MM.1S (cell line): ENCODE measurements around the gene CILP.

Source experiments
- DNase-seq: peaks from one replicate; pipeline ENCODE4 v3.0.0-alpha.2; 2015
- H2AFZ ChIP-seq: fragments of 300-600 bp; sonication (generic); 2 replicates; pipeline ENCODE4 v1.6.0; 2016; ENCODE audit warnings: antibody characterized with exemption, low read length
- H3F3A ChIP-seq: fragments of 300-600 bp; sonication (generic); 2 replicates; pipeline ENCODE4 v1.6.1; 2016; ENCODE audit warnings: mild to moderate bottlenecking, antibody characterized with exemption, low read length, moderate library complexity, mixed read lengths; ENCODE audit not compliant: insufficient read depth
- H3K27ac ChIP-seq: fragments of 300-600 bp; sonication (generic); 2 replicates; pipeline ENCODE4 v1.5.1; 2016; ENCODE audit warnings: mild to moderate bottlenecking, low read length
- H3K27me3 ChIP-seq: fragments of 300-600 bp; sonication (generic); replicated peaks from 2 replicates; pipeline ENCODE4 v1.6.0; 2016; ENCODE audit warnings: low read length; ENCODE audit not compliant: insufficient read depth
- H3K36me3 ChIP-seq: fragments of 300-600 bp; sonication (generic); replicated peaks from 2 replicates; pipeline ENCODE4 v1.6.1; 2016; ENCODE audit warnings: mild to moderate bottlenecking, low read length, mixed read lengths; ENCODE audit not compliant: insufficient read depth
- H3K4me1 ChIP-seq: fragments of 300-600 bp; sonication (generic); 2 replicates; pipeline ENCODE4 v1.6.1; 2016; ENCODE audit warnings: low read length, mixed read lengths
- H3K4me2 ChIP-seq: fragments of 300-600 bp; sonication (generic); 2 replicates; pipeline ENCODE4 v1.6.0; 2016; ENCODE audit warnings: low read depth, low read length
- H3K4me3 ChIP-seq: fragments of 300-600 bp; sonication (generic); 2 replicates; pipeline ENCODE4 v1.5.1; 2016; ENCODE audit warnings: low read length, mixed read lengths
- H3K79me2 ChIP-seq: fragments of 300-600 bp; sonication (generic); 2 replicates; pipeline ENCODE4 v1.6.1; 2016; ENCODE audit warnings: mixed run types, low read length, mixed read lengths
- H3K9ac ChIP-seq: fragments of 300-600 bp; sonication (generic); 2 replicates; pipeline ENCODE4 v1.6.1; 2016; ENCODE audit warnings: low read length, mixed read lengths
- H3K9me2 ChIP-seq: fragments of 300-600 bp; sonication (generic); replicated peaks from 2 replicates; pipeline ENCODE4 v1.6.1; 2016; ENCODE audit warnings: mild to moderate bottlenecking, low read length, mixed read lengths; ENCODE audit not compliant: insufficient read depth
- H3K9me3 ChIP-seq: fragments of 300-600 bp; sonication (generic); replicated peaks from 2 replicates; pipeline ENCODE4 v1.6.1; 2016; ENCODE audit warnings: mild to moderate bottlenecking, low read length, mixed read lengths; ENCODE audit not compliant: insufficient read depth
- H4K20me1 ChIP-seq: fragments of 300-600 bp; sonication (generic); 2 replicates; pipeline ENCODE4 v1.6.1; 2016; ENCODE audit warnings: mild to moderate bottlenecking, low read length, moderate library complexity, mixed read lengths; ENCODE audit not compliant: insufficient read depth
- CTCF ChIP-seq: fragments of 300-600 bp; sonication (generic); IDR thresholded peaks from 2 replicates; pipeline ENCODE4 v1.5.1; 2016; ENCODE audit warnings: antibody characterized with exemption, low read length, mixed read lengths
- EZH2 ChIP-seq: fragments of 300-600 bp; sonication (generic); optimal IDR thresholded peaks from 2 replicates; pipeline ENCODE3; 2017; ENCODE audit warnings: low read depth, mild to moderate bottlenecking, antibody characterized with exemption, low read length, mixed read lengths
- EZH2phosphoT487 ChIP-seq: fragments of 300-600 bp; sonication (generic); IDR thresholded peaks from 2 replicates; pipeline ENCODE4 v1.6.1; 2018; ENCODE audit warnings: antibody characterized with exemption, low read length

The CILP gene

GRCh38 chr15:65208647-65209046, 2.6 kb downstream of the CILP start:
- H3K4me2 ChIP-seq: no peak overlapping the region
- no peak overlapping the region for H3K4me3 ChIP-seq
- no peaks in the 10 kb centered on the region for H4K20me1 ChIP-seq
- no peak for DNase-seq
- no peak for TF ChIP-seq EZH2phosphoT487
- no peak for TF ChIP-seq CTCF
- TF ChIP-seq EZH2: no peak
- H3K9me3 ChIP-seq: no peaks in the 10 kb centered on the region
- no peaks in the 10 kb centered on the region for H3K27me3 ChIP-seq
- no peaks in the 10 kb centered on the region for H3F3A ChIP-seq
- H2AFZ ChIP-seq: no peak overlapping the region
- no peaks in the 10 kb centered on the region for H3K9me2 ChIP-seq
- no peak overlapping the region for H3K27ac ChIP-seq
- no peak overlapping the region for H3K9ac ChIP-seq
- H3K36me3 ChIP-seq: no peaks in the 10 kb centered on the region
- H3K79me2 ChIP-seq: no peaks in the 10 kb centered on the region
- no peaks in the 10 kb centered on the region for H3K4me1 ChIP-seq

- H3K36me3 ChIP-seq: no peaks in the 10 kb centered on the region
- H2AFZ ChIP-seq: no peak overlapping the region
- no peaks in the 10 kb centered on the region for H4K20me1 ChIP-seq
- no peaks in the 10 kb centered on the region for H3K79me2 ChIP-seq
- no peaks in the 10 kb centered on the region for H3K9me3 ChIP-seq
- no peak overlapping the region for H3K9ac ChIP-seq
- H3K4me2 ChIP-seq: no peak overlapping the region
- H3K27me3 ChIP-seq: no peaks in the 10 kb centered on the region
- H3K27ac ChIP-seq: no peak overlapping the region
- no peaks in the 10 kb centered on the region for H3K9me2 ChIP-seq
- H3K4me1 ChIP-seq: no peaks in the 10 kb centered on the region
- no peak for DNase-seq
- no peaks in the 10 kb centered on the region for H3F3A ChIP-seq
- TF ChIP-seq EZH2 (no peak), EZH2phosphoT487 (no peak), CTCF (no peak)
- no peak overlapping the region for H3K4me3 ChIP-seq
These were observed 3.9 kb downstream of the CILP start for GRCh38 chr15:65207280-65207840.

- H3K9me3 ChIP-seq: no peaks in the 10 kb centered on the region
- no peaks in the 10 kb centered on the region for H3K36me3 ChIP-seq
- H3K79me2 ChIP-seq: no peaks in the 10 kb centered on the region
- DNase-seq: no peak
- H3F3A ChIP-seq: no peaks in the 10 kb centered on the region
- H3K4me2 ChIP-seq: no peak overlapping the region
- no peak overlapping the region for H2AFZ ChIP-seq
- no peak overlapping the region for H3K27ac ChIP-seq
- no peaks in the 10 kb centered on the region for H4K20me1 ChIP-seq
- no peaks in the 10 kb centered on the region for H3K4me1 ChIP-seq
- H3K27me3 ChIP-seq: no peaks in the 10 kb centered on the region
- H3K4me3 ChIP-seq: no peak overlapping the region
- TF ChIP-seq CTCF (no peak), EZH2 (no peak), EZH2phosphoT487 (no peak)
- no peak overlapping the region for H3K9ac ChIP-seq
- no peaks in the 10 kb centered on the region for H3K9me2 ChIP-seq
These were observed 4.5 kb downstream of the CILP start for GRCh38 chr15:65206750-65207149.
